WTC11 (cell line): ENCODE data around the gene HOXA1. TPM values are rescaled to one million over a fixed set of nuclear protein-coding genes. Genes with fewer than 3 reads are reported as not detected.

Source experiments
- ATAC-seq: fragments of 200-7000 bp; cut with Tn5 transposase; 2 replicates; pipeline ENCODE4 v1.10.0; 2021; ENCODE audit warnings: mild to moderate bottlenecking, moderate library complexity
- CTCF ChIA-PET: fragments of 300-600 bp; sonication (Branson Sonifier 250); formaldehyde crosslinking; loops from one replicate; lab custom pipeline; 2021; ENCODE audit warnings: antibody characterized with exemption; lab: Charles Lee
- POLR2A ChIA-PET: fragments of 350-600 bp; sonication (Branson Sonifier 250); formaldehyde crosslinking; loops from one replicate; lab custom pipeline; 2021; ENCODE audit warnings: antibody characterized with exemption; lab: Charles Lee
- DNase-seq: peaks from one replicate; pipeline ENCODE4 v3.0.0; 2021; ENCODE audit warnings: low spot score
- H3K27ac Mint-ChIP-seq: 2 replicates; pipeline ENCODE4 v1.8.0; 2021; ENCODE audit warnings: mixed read lengths
- H3K27me3 Mint-ChIP-seq: 2 replicates; pipeline ENCODE4 v1.8.0; 2021; ENCODE audit warnings: low read depth, mild to moderate bottlenecking, moderate library complexity, mixed read lengths
- H3K36me3 Mint-ChIP-seq: 2 replicates; pipeline ENCODE4 v1.8.0; 2021; ENCODE audit warnings: mixed read lengths
- H3K4me1 Mint-ChIP-seq: 2 replicates; pipeline ENCODE4 v1.8.0; 2022; ENCODE audit warnings: mixed read lengths
- H3K4me3 Mint-ChIP-seq: 2 replicates; pipeline ENCODE4 v1.8.0; 2021; ENCODE audit warnings: mild to moderate bottlenecking, moderate library complexity, mixed read lengths
- H3K9me3 Mint-ChIP-seq: 2 replicates; pipeline ENCODE4 v1.8.0; 2021; ENCODE audit warnings: mixed read lengths
- CBFB ChIP-seq: sonication (generic); formaldehyde crosslinking; IDR thresholded peaks from 2 replicates; pipeline ENCODE4 v1.8.1; 2022; ENCODE audit warnings: mild to moderate bottlenecking, low read depth, missing genetic modification reagents
- E2F1 ChIP-seq: sonication (generic); formaldehyde crosslinking; IDR thresholded peaks from 2 replicates; pipeline ENCODE4 v1.8.0; 2022; ENCODE audit warnings: mild to moderate bottlenecking, missing genetic modification reagents
- ERG ChIP-seq: fragments of 250-450 bp; sonication (Bioruptor Pico); IDR thresholded peaks from 2 replicates; pipeline ENCODE4 v1.8.0; 2021; ENCODE audit warnings: mild to moderate bottlenecking
- FOXK1 ChIP-seq: sonication (generic); formaldehyde crosslinking; IDR thresholded peaks from 2 replicates; pipeline ENCODE4 v1.8.0; 2022; ENCODE audit warnings: mild to moderate bottlenecking, moderate library complexity, missing genetic modification reagents
- FOXP4 ChIP-seq: sonication (generic); formaldehyde crosslinking; IDR thresholded peaks from 2 replicates; pipeline ENCODE4 v1.8.0; 2022; ENCODE audit warnings: mild to moderate bottlenecking, missing genetic modification reagents
- IRF2 ChIP-seq: sonication (generic); formaldehyde crosslinking; IDR thresholded peaks from 2 replicates; pipeline ENCODE4 v1.8.0; 2022; ENCODE audit warnings: low read depth, missing genetic modification reagents, borderline replicate concordance
- JAZF1 ChIP-seq: fragments of 250-450 bp; sonication (Bioruptor Pico); IDR thresholded peaks from 2 replicates; pipeline ENCODE4 v1.9.0; 2021; ENCODE audit warnings: moderate library complexity, mild to moderate bottlenecking, inconsistent platforms
- MYBL2 ChIP-seq: sonication (generic); formaldehyde crosslinking; IDR thresholded peaks from 2 replicates; pipeline ENCODE4 v1.8.1; 2023; ENCODE audit warnings: mild to moderate bottlenecking, moderate library complexity, missing genetic modification reagents
- NR3C1 ChIP-seq: sonication (generic); formaldehyde crosslinking; conservative IDR thresholded peaks from 2 replicates; pipeline ENCODE4 v1.8.1; 2023; ENCODE audit warnings: low read depth, mild to moderate bottlenecking, missing genetic modification reagents
- PREB ChIP-seq: sonication (generic); formaldehyde crosslinking; IDR thresholded peaks from 2 replicates; pipeline ENCODE4 v1.8.1; 2022; ENCODE audit warnings: mild to moderate bottlenecking, missing genetic modification reagents, moderate library complexity, borderline replicate concordance
- USF1 ChIP-seq: sonication (generic); formaldehyde crosslinking; IDR thresholded peaks from 2 replicates; pipeline ENCODE4 v1.8.0; 2022; ENCODE audit warnings: mild to moderate bottlenecking, missing genetic modification reagents
- ZNF423 ChIP-seq: fragments of 250-450 bp; sonication (Bioruptor Pico); IDR thresholded peaks from 2 replicates; pipeline ENCODE4 v2.1.2; 2022; ENCODE audit warnings: mild to moderate bottlenecking, moderate library complexity
- total RNA-seq: library from RNA; stranded (reverse); gene quantifications from 3 replicates; pipeline ENCODE4 v1.2.3, GENCODE V29; 2021

The HOXA1 gene
- total RNA-seq, 1 experiment from 2014 or later, result not detected

GRCh38 chr7:27119412-27119911 lies 23.7 kb upstream of the HOXA1 start (continued):
- no peak for TF ChIP-seq FOXP4
- TF ChIP-seq ERG (CRISPR knock-in tag), result no peak
- no peak for TF ChIP-seq CBFB (CRISPR knock-in tag)
- no peak for TF ChIP-seq MYBL2
- no peak for TF ChIP-seq FOXK1 (CRISPR knock-in tag)

GRCh38 chr7:27118580-27118979 lies 22.8 kb upstream of the HOXA1 start:
- peaks cover 11% of the 10 kb centered on the region for H3K4me1 Mint-ChIP-seq
- TF ChIP-seq NR3C1 (CRISPR knock-in tag), result no peak
- TF ChIP-seq E2F1, result no peak
- no peak for TF ChIP-seq PREB (CRISPR knock-in tag)
- TF ChIP-seq ZNF423 (CRISPR knock-in tag), result no peak
- no peak for TF ChIP-seq IRF2 (CRISPR knock-in tag)
- TF ChIP-seq FOXK1 (CRISPR knock-in tag), result no peak
- TF ChIP-seq, all 79 proteins: peak for 0
- ATAC-seq, result no peak
- no peak overlapping the region for H3K27ac Mint-ChIP-seq
- no peaks in the 10 kb centered on the region for H3K9me3 Mint-ChIP-seq
- ChIA-PET CTCF (interaction anchor here (3.9 kb wide), 1 partner anchor 43 kb away, joined by 12 read pairs; no protein-coding TSS in a partner anchor), POLR2A (no interaction called here)
- DNase-seq, result no peak
- H3K27me3 Mint-ChIP-seq, result peaks cover 96% of the 10 kb centered on the region
- H3K4me3 Mint-ChIP-seq, result no peak overlapping the region
- H3K36me3 Mint-ChIP-seq, result no peaks in the 10 kb centered on the region

GRCh38 chr7:27117887-27118491 lies 22.2 kb upstream of the HOXA1 start:
- no peak overlapping the region for H3K27ac Mint-ChIP-seq
- no peak for ATAC-seq
- POLR2A ChIA-PET, result no interaction called here

More at GRCh38 chr7:27117887-27118491, 22.2 kb upstream of the HOXA1 start:
- no peak overlapping the region for H3K4me3 Mint-ChIP-seq
- peaks cover 15% of the 10 kb centered on the region for H3K4me1 Mint-ChIP-seq
- no peaks in the 10 kb centered on the region for H3K36me3 Mint-ChIP-seq
- CTCF ChIA-PET, result interaction anchor here (1.2 to 3.9 kb wide), 2 partner anchors 43 to 62 kb away, joined by 3 to 12 read pairs; no protein-coding TSS in a partner anchor
- H3K9me3 Mint-ChIP-seq, result no peaks in the 10 kb centered on the region
- no peak for DNase-seq
- no peak for TF ChIP-seq USF1 (CRISPR knock-in tag)
- TF ChIP-seq JAZF1 (CRISPR knock-in tag), result no peak
- peaks cover 95% of the 10 kb centered on the region for H3K27me3 Mint-ChIP-seq
